ENCODE results near the gene CSNK2A1. TPM values are rescaled to one million over a fixed set of nuclear protein-coding genes. Genes with fewer than 3 reads are reported as not detected.

Gene CSNK2A1
- total RNA-seq, 6 donors from 2014 or later, result 54.4 to 111 (median 79.8) TPM

- Histone ChIP-seq H3K36me3 (peaks cover 21 to 91% (median 72%) of the 10 kb centered on the region in 4 donors), H3K9me3 (no peaks in the 10 kb centered on the region), H3K27me3 (no peaks in the 10 kb centered on the region), H3K4me1 (peaks cover 0 to 5% (median under 1%) of the 10 kb centered on the region in 4 donors), H3K4me3 (no peak overlapping the region), H3K27ac (no peak overlapping the region)
- DNase-seq, result peak in 1 of 2 donors; percentile 46
- no peak for ATAC-seq (ENCODE audit: low FRiP score in 2 of 2)
- TF ChIP-seq EP300 (IDR thresholded peaks at IDR 0.05) (no peak), POLR2AphosphoS5 (IDR thresholded peaks at IDR 0.05) (no peak), CTCF (IDR thresholded peaks at IDR 0.05) (no peak)
- 91 to 100% methylated on average over 7 to 11 of the region's 11 CpGs for WGBS, 2 donors
Observed at GRCh38 chr20:432677-433299, 110.8 kb downstream of the CSNK2A1 start.

GRCh38 chr20:432208-432607 lies 111.4 kb downstream of the CSNK2A1 start:
- Histone ChIP-seq H3K4me1 (no peaks in the 10 kb centered on the region), H3K27me3 (no peaks in the 10 kb centered on the region), H3K27ac (no peak overlapping the region), H3K4me3 (no peak overlapping the region), H3K9me3 (no peaks in the 10 kb centered on the region), H3K36me3 (peaks cover 16 to 93% (median 73%) of the 10 kb centered on the region in 4 donors)
- ATAC-seq (ENCODE audit: low FRiP score in 2 of 2) (no peak), DNase-seq (peak in 1 of 2 donors; percentile 54)
- no peak for TF ChIP-seq POLR2A (IDR thresholded peaks at IDR 0.05)
- 90 to 96% methylated on average over 13 of the region's 13 CpGs for WGBS, 2 donors

GRCh38 chr20:431012-431904 lies 112.3 kb downstream of the CSNK2A1 start:
- Histone ChIP-seq H3K27me3 (no peaks in the 10 kb centered on the region), H3K36me3 (peaks cover 9 to 87% (median 68%) of the 10 kb centered on the region in 4 donors), H3K4me1 (no peaks in the 10 kb centered on the region), H3K9me3 (no peaks in the 10 kb centered on the region), H3K27ac (peak overlapping the region in 1 of 4 donors; percentile 1), H3K4me3 (no peak overlapping the region)
- WGBS, 2 donors, result 71 to 73% methylated on average over 14 to 17 of the region's 17 CpGs
- peak; percentile 27 to 50 for ATAC-seq (ENCODE audit: low FRiP score in 2 of 2)
- peak in 1 of 2 donors; percentile 73 for DNase-seq
- TF ChIP-seq POLR2A (IDR thresholded peaks at IDR 0.05) (no peak), CTCF (IDR thresholded peaks at IDR 0.05) (peak; percentile 36 to 83 (median 60))

GRCh38 chr20:430091-430999 lies 113.2 kb downstream of the CSNK2A1 start:
- Histone ChIP-seq H3K4me1 (no peaks in the 10 kb centered on the region), H3K27ac (no peak overlapping the region), H3K9me3 (no peaks in the 10 kb centered on the region), H3K27me3 (no peaks in the 10 kb centered on the region), H3K36me3 (peaks cover 2 to 78% (median 60%) of the 10 kb centered on the region in 4 donors), H3K4me3 (no peak overlapping the region)
- ATAC-seq (ENCODE audit: low FRiP score in 2 of 2), result no peak
- peak in 1 of 2 donors; percentile 46 for DNase-seq
- no peak for TF ChIP-seq POLR2AphosphoS5 (IDR thresholded peaks at IDR 0.05)
- no peak for TF ChIP-seq EP300 (IDR thresholded peaks at IDR 0.05)
- no peak for TF ChIP-seq CTCF (IDR thresholded peaks at IDR 0.05)
- TF ChIP-seq POLR2A (IDR thresholded peaks at IDR 0.05), result no peak
- 78 to 91% methylated on average over 11 to 21 of the region's 21 CpGs for WGBS, 2 donors
